NCI-H345 (cell line): ENCODE data around the gene SOX5.

Experiments used
- DNase-seq: peaks from one replicate; lab custom pipeline; 2025; lab: John Stamatoyannopoulos, UW

The SOX5 gene

GRCh38 chr12:23686095-23686494, 263.4 kb downstream of the SOX5 start:
- DNase-seq: no peak

GRCh38 chr12:23684121-23684520, 265.3 kb downstream of the SOX5 start:
- no peak for DNase-seq

DNA sequence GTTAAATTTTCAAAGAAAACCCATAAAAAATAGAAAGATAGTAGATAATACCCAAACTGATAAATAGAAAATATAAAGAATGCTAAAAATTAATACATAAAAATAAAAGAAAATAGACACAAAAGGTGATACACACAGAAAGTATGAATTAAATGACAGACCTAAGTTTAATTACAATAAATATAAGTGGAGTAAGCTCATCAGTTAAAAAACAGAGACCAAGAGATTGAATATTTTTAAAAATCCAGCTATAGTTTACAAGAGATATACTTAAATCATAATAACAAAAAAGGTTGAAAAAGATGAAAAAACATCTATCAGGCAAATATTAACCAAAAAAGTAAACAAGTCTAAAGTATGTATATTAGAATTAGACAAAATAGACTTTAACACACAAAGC, 268.2 kb downstream of the SOX5 start:
- no peak for DNase-seq

GRCh38 chr12:23674064-23674463, 275.4 kb downstream of the SOX5 start:
- no peak for DNase-seq

DNA sequence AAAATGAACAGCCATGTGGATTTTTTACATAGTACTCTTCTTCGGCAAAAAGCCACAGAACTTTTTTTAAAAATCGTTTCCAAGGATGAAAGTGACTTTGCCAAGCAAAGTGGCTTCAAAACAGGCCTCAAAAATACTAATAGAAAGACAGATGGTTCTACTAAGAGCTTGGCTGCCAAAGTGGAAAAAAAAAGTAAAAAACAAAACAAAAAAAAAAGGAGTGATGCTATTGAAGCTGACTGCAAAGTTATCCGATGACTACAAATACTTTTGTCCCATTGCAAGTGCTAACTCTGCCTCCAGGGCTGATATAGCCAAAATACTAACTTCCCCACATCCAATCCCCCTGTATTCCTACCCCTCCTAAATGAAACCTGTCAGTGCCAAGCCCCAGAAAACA, 277.6 kb downstream of the SOX5 start:
- no peak for DNase-seq

- no peak for DNase-seq
Observed at GRCh38 chr12:23670684-23671083, 278.8 kb downstream of the SOX5 start.

- no peak for DNase-seq
Observed at GRCh38 chr12:23669691-23670090, 279.8 kb downstream of the SOX5 start.

DNA sequence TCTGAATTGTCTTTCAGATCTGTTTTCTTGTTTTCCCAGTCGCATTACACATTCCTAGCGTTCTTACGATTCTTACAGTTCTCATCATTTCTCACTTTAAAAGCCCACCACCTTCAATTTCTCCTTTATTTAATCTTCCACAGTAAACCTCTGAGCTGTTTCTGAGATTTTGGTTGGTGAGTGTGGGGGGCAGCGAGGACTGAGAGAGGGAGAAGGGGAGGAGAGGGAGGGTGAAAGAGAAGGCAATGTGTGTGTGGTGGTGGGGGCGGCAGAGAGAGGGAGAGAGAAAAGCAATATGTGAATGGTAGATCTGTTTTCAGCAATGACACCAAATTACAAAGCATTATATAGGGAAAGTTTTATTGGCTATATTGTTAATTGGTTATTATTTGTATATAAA, 282.6 kb downstream of the SOX5 start:
- DNase-seq: no peak

- DNase-seq: no peak
Observed at GRCh38 chr12:23662966-23663365, 286.5 kb downstream of the SOX5 start.

GRCh38 chr12:23659131-23659530, 290.3 kb downstream of the SOX5 start:
- no peak for DNase-seq

- DNase-seq: no peak
Observed at GRCh38 chr12:23657598-23657997, 291.9 kb downstream of the SOX5 start.

DNA sequence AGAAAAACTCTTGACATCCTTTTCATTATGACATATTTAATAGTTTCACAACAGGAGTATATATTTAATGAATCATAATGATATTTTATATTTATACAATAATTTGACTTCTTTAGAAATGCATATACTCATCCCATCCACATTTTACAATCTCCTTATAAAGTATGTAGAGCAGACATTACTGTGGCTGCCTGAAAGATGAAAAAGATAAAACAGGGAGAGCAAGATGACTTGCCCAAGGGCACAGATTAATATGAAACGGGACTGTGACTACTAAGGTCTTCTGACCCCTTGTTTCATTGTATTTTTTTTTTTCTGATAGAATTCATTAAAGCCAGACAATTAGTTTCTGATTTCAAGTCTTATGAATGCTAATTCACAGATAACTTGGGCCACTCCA, 293.6 kb downstream of the SOX5 start:
- no peak for DNase-seq

DNA sequence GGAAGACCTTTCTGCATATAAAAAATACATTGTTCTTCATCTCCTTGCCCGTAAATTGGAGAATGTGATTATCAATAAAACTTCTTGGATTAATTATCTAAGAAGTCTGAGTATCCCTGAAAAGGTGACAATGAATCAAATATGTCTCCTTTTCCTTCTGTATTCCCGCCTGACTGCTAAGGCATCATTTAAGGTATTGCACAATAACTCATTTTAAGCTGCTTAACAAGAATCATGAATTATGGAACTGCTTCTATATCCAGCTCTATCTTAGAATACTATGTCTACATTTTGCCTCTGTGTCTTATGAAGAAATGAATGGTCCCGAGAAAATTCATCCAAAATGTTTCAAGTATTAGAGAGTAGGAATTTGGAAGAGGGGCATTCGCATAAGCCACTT, 294.4 kb downstream of the SOX5 start:
- DNase-seq: no peak

DNA sequence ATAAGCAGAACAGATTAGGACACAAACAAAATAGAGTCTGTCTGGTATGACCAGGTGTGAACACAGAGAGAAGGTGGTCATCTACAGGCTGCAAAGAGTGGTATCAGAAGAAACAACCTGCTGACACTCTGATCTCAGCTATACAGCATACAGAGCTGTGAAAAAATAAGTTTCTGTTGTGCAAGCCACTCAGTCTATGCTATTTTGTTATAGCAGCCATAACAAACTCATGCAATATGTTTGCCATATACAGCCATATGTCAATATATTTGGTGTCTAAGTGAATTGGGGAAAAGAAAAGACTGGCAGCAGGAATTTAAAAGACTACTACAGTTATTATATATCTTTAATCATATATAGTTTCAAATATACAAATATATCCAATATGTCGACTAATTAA, 300.9 kb downstream of the SOX5 start:
- no peak for DNase-seq

DNA sequence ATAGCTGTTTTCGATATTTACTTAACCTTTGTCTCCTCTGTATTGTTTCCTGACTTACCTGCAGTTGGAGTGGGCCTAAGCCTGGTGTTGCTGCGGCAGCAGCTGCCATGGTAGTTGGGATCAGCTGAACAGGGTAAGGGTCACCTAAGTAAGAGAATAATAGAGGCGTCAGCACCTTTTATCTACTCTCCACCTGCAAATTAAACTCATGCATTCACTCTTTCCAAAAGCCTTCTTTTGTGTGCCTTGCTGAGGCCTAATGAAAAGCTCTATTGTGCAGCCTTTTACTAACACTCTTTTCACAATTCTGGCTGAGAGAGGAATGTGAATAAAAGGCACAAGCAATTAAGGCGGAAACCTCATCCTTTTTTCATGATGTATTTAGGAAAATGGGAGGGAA, 308.7 kb downstream of the SOX5 start:
- peak; percentile 94 for DNase-seq

- DNase-seq: no peak
Observed at GRCh38 chr12:23634344-23634743, 315.1 kb downstream of the SOX5 start.

- DNase-seq: no peak
Observed at GRCh38 chr12:23631786-23632377, 317.6 kb downstream of the SOX5 start.

- DNase-seq: no peak
Observed at GRCh38 chr12:23630524-23630923, 318.9 kb downstream of the SOX5 start.

DNA sequence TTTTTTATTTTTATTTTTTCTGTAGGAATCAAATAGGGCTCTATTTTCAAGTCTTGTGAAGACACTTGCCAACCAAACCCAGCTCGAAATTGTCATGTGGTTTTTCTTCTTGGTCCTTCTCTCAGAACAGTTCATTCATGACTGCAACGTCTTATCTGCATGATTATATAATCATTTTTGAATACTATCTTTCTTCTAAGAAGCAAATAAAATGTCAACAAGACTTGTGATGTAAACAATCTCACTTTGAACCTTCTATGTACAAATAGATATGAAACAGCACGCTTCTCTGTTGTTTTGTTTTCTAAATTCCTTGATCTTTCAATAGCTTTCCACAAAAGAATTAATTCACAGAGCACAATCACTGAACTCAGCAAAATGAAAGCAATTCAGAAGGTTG, 320.7 kb downstream of the SOX5 start:
- no peak for DNase-seq

- no peak for DNase-seq
Observed at GRCh38 chr12:23626791-23627190, 322.7 kb downstream of the SOX5 start.

GRCh38 chr12:23621900-23622299, 327.6 kb downstream of the SOX5 start:
- no peak for DNase-seq

DNA sequence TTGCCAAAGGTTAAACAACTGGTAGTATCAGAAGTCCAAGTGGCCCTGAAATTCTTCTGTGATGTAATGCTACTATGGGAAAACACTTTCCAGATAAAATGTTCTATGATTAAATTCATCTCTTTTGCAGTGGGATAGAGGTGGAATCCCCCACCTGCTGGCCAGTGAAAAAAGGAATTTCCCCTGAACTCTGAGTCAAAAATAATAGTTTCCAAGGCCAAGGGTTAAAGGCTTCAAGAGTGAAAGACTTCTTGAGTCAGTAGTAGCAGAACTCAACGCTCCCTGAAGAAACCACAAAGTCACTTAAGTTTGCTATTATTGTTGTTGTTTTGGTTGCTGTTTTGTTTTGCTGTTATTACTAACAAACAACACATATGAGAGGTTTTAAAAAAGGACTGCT, 330.8 kb downstream of the SOX5 start:
- DNase-seq: no peak

GRCh38 chr12:23617749-23618148, 331.7 kb downstream of the SOX5 start:
- no peak for DNase-seq

GRCh38 chr12:23614280-23614679, 335.2 kb downstream of the SOX5 start:
- DNase-seq: no peak

GRCh38 chr12:23611320-23611719, 338.1 kb downstream of the SOX5 start:
- peak; percentile 31 for DNase-seq
